Adrenal gland (tissue), 12 donors: ENCODE measurements around the gene RTL10. TPM values are rescaled to one million over a fixed set of nuclear protein-coding genes. Genes with fewer than 3 reads are reported as not detected.
A peak's percentile ranks its signal among the peaks of the same experiment; 100 is the strongest.

ENCODE experiments used
- DNase-seq, 7 donors: peaks; one replicate each; pipeline ENCODE4 v3.0.0-alpha.2; 2019 to 2020
- H3K27ac ChIP-seq, 5 donors: fragments of 200-600 bp; sonication (generic) in 4 of 5; 1 replicate in 3 of 5; 2 replicates in 2 of 5; pipeline versions ENCODE4 v1.5.1 to v1.8.0; 2016 to 2020; ENCODE audit warnings: mild to moderate bottlenecking in 1 of 5
- H3K27me3 ChIP-seq: fragments of 200-600 bp; 2 replicates; pipeline ENCODE4 v1.8.0; 2021
- H3K36me3 ChIP-seq, 2 donors: fragments of 200-600 bp; replicated peaks in 1 of 2; 1 replicate in 1 of 2; 2 replicates in 1 of 2; pipeline versions ENCODE4 v1.5.1 to v1.8.0; 2018 to 2022
- H3K4me1 ChIP-seq, 2 donors: fragments of 200-600 bp; replicated peaks in 1 of 2; 1 replicate in 1 of 2; 2 replicates in 1 of 2; pipeline versions ENCODE4 v1.5.1 to v1.8.0; 2018 to 2021
- H3K4me3 ChIP-seq, 4 donors: fragments of 200-600 bp; sonication (generic) in 3 of 4; one replicate each; pipeline ENCODE4 v1.5.1; 2016 to 2018
- H3K9me3 ChIP-seq, 3 donors: fragments of 200-600 bp; sonication (generic) in 1 of 3; replicated peaks in 1 of 3; 1 replicate in 2 of 3; 2 replicates in 1 of 3; pipeline versions ENCODE4 v1.5.1 to v1.8.0; 2016 to 2021
- POLR2A ChIP-seq, 2 donors: fragments of 450-650 bp; IDR thresholded peaks; one replicate each; pipeline ENCODE4 v1.6.1; 2017; ENCODE audit warnings: antibody characterized with exemption in 2 of 2, mild to moderate bottlenecking in 2 of 2, moderate library complexity in 1 of 2
- WGBS, 4 donors: extraction: QIAGEN DNeasy Blood & Tissue Kit in 2 of 4; methylation state at CpG; one replicate each; pipeline versions ENCODE4 v1.1.5 to v1.1.7; 2013 to 2017; 5-methylcytosine and 5-hydroxymethylcytosine counted together
- intact Hi-C, 2 donors: fragments of 100-400 bp; cut with DNase I; formaldehyde crosslinking; loops; one replicate each; pipeline versions ENCODE4 v1.14.1 to v1.15.0; 2022 to 2023
- polyA plus RNA-seq, 3 donors: library from polyadenylated mRNA; stranded (reverse); fragments of 200-250 nt in 2 of 3; fragments of 350-450 nt in 1 of 3; fragmentation: Illumina TruSeq in 1 of 3; extraction: RNeasy Lipid Tissue Mini Kit (QIAGEN cat#74804) in 1 of 3; gene quantifications; one replicate each; pipeline ENCODE4 v1.2.3, GENCODE V29; 2013 to 2014
- total RNA-seq, 9 donors: library from RNA; depleted of rRNA in 4 of 9; stranded (reverse); fragments of >200 nt in 4 of 9; fragments of 120-200 nt in 1 of 9; fragmentation: NEBNext Ultra II Directional in 1 of 9; extraction: Animal tissue kit (Norgen Biotek cat#: 25700) in 1 of 9; gene quantifications; one replicate each; pipeline versions ENCODE4 v1.1.0 to v1.2.4, GENCODE V29; 2013 to 2023
- TF ChIP-seq, protein P1 (sequence below), 6 experiments: fragments of 450-650 bp in 4 of 6; fragments of 200-600 bp in 2 of 6; sonication (generic) in 1 of 6; IDR thresholded peaks; 1 replicate in 5 of 6; 2 replicates in 1 of 6; pipeline versions ENCODE4 v1.5.1 to v1.8.0; 2016 to 2021; ENCODE audit warnings: antibody characterized with exemption in 6 of 6, mild to moderate bottlenecking in 2 of 6, moderate library complexity in 1 of 6
- donor health status: healthy with polysubstance abuse.
- donor health status: Bipolar disorder and iron deficiency.
- donor health status: DM: yes; HTN: yes; CAD: no.
- donor health status: DM: no; HTN: no; CAD: no.
- donor health status: DM: no; HTN: no; CAD: no.
- donor health status: DM: yes; HTN: yes; CAD: no.

Gene RTL10
- total and polyA plus RNA-seq, 12 donors: 5.5 to 17.5 (median 11.7) TPM

DNA sequence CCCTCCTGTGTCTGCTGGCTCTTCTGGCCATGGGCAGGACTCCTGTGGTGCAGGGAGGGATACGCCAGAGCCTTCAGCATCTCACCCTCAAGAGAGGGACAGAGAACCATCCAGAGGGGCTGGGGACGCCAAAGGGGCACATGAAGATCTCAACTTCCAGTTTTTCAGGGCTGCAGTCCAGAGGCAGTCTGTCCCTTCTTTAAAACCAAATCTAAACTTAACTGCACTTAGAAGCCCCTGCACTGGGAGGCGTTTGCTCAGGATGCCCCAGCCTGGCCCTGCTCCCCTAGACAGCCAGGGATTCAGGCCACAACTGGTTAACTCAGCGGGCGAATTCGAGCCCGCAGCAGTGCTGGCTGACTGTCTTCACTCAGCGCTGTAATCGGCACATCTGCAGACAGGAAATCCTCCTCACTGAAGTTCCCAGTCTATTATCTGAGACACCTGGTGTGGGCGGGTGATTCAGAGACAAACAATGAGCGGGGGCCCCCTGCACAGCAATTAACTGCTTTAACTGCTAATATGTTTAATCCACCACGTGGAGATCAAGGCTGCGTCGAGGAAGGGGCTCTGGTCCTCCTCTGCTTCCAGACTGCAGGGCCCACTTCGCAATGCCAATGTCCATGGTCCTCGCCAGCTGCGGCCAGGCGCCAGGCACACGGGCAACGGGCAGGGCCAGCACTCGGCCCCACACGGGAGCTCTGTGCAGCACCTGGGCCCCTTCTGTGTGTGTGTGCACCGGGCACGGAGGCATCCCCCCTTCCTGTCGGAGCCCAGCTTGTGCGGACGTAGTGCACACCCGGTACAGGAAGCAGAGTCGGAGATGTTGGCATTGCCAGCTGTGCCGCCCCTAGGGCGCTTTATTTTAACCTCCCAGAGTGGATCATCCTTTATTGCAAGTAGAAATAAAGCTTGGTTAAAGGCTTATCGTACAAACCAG, 36.9 kb upstream of the RTL10 start:
- H3K4me3 ChIP-seq: no peak overlapping the region
- DNase-seq: peak in 1 of 7 donors; percentile 63
- 47 to 58% (median 54%) methylated on average over 16 to 32 of the region's 32 CpGs for WGBS, 4 donors
- no peaks in the 10 kb centered on the region for H3K4me1 ChIP-seq
- no peaks in the 10 kb centered on the region for H3K27me3 ChIP-seq
- TF ChIP-seq, protein P1, sequence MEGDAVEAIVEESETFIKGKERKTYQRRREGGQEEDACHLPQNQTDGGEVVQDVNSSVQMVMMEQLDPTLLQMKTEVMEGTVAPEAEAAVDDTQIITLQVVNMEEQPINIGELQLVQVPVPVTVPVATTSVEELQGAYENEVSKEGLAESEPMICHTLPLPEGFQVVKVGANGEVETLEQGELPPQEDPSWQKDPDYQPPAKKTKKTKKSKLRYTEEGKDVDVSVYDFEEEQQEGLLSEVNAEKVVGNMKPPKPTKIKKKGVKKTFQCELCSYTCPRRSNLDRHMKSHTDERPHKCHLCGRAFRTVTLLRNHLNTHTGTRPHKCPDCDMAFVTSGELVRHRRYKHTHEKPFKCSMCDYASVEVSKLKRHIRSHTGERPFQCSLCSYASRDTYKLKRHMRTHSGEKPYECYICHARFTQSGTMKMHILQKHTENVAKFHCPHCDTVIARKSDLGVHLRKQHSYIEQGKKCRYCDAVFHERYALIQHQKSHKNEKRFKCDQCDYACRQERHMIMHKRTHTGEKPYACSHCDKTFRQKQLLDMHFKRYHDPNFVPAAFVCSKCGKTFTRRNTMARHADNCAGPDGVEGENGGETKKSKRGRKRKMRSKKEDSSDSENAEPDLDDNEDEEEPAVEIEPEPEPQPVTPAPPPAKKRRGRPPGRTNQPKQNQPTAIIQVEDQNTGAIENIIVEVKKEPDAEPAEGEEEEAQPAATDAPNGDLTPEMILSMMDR (IDR thresholded peaks at IDR 0.05): no peak
- TF ChIP-seq POLR2A (IDR thresholded peaks at IDR 0.05): no peak
- no peaks in the 10 kb centered on the region for H3K9me3 ChIP-seq
- peaks cover 0 to 8% of the 10 kb centered on the region in 2 donors for H3K36me3 ChIP-seq
- intact Hi-C loops: no loop called here
- H3K27ac ChIP-seq: peak overlapping the region in 2 of 5 donors; percentile 17 to 51

DNA sequence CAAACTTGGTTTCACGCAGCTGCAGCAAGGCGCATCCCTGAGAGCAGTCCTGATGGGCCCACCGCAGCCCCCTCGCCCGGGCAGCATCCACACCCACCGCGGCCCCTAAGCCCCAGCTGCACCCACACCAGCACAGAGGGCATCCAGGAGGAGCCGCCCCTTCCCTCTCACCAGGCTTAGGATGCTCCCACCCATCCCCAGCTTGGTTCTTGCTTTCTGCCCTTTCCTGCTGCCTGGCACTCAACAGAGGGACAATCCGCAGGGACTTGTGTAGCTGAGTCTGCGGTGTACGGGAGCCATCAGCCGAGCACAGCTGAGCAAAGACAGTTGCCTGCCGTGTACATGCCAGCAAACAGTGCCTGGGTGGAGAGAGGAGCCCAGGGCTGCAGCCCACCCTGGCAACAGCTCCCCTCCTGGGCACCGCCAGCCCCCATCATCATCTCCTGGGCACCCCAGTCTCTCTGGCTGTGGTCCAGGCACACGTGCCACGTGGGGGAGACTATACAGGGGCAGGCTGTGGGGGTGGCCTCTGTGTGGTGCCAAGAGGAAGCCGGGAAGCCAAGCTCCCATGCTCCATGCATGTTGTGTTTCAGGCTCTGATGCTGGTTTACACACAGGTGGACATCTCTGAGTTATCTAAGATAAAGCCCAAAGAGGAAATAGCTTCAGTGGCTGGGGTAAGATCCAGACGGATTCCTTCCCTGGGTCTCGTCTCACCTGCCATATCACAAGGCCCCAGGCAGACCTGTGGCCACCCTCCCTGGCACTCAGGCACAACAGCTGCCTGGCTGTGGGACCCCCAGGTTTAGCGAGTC, 36.0 kb upstream of the RTL10 start:
- 78 to 91% (median 85%) methylated on average over 9 to 20 of the region's 20 CpGs for WGBS, 4 donors
- peak overlapping the region in 1 of 5 donors; percentile 51 for H3K27ac ChIP-seq
- H3K4me3 ChIP-seq: no peak overlapping the region
- H3K9me3 ChIP-seq: no peaks in the 10 kb centered on the region
- H3K36me3 ChIP-seq: peaks cover 0 to 8% of the 10 kb centered on the region in 2 donors
- DNase-seq: no peak
- intact Hi-C loops: no loop called here
- no peak for TF ChIP-seq POLR2A (IDR thresholded peaks at IDR 0.05)
- TF ChIP-seq, protein P1 (IDR thresholded peaks at IDR 0.05): no peak
- H3K27me3 ChIP-seq: no peaks in the 10 kb centered on the region
- no peaks in the 10 kb centered on the region for H3K4me1 ChIP-seq

DNA sequence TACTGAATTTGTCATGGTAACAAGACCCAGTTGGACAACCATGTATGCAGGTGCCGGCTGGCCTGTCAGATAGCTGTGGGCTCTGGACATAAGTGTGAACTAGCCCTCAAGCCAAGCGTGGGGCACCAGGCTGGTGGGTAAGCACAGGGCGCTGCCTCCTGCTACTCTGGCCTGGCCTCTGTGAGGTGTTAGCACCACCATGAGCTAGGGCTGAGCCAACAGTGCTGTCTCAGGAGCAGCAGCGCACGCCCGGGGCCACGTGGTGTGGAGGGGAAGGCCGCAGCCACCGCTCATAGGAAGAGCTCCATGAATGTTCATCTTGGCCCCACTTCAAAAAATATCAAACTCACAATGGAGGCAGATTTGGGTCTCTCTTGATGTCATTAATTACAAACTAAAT, 35.3 kb upstream of the RTL10 start:
- intact Hi-C loops: no loop called here
- DNase-seq: no peak
- H3K4me1 ChIP-seq: no peaks in the 10 kb centered on the region
- no peaks in the 10 kb centered on the region for H3K27me3 ChIP-seq
- peaks cover 0 to 8% of the 10 kb centered on the region in 2 donors for H3K36me3 ChIP-seq
- no peaks in the 10 kb centered on the region for H3K9me3 ChIP-seq
- no peak overlapping the region for H3K4me3 ChIP-seq
- no peak for TF ChIP-seq POLR2A (IDR thresholded peaks at IDR 0.05)
- TF ChIP-seq, protein P1 (IDR thresholded peaks at IDR 0.05): no peak
- no peak overlapping the region for H3K27ac ChIP-seq
- WGBS, 4 donors: 93 to 98% (median 95%) methylated on average over 9 of the region's 9 CpGs

DNA sequence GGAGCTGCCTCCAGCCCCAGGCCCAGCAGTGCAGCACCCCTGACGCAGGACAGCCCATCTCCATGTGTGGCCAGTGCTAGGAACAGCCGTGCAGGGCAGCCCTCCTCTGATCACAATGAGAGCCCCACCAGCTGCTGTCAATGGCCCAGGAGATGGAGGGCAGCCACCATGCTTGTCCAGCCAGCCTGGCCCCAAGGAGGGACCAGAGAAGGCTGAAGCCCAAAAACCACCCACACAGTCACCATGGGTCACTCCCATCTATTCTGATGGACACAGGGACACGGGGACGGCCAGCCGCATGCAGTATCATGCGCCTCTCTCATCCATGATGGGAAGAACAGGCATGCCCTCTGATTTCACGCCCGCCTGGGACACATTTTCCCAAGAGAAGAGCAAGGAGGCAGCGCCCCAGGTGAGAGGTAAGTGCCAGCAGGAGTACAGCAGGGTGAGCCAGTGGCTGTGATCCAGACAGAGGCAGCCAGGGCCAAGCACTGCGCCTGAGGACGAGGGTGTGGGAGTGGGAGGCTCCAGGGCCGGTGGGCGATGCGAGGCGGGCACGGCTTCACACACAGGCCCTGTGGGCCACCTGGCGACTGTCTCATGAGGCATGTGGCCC, 33.6 kb upstream of the RTL10 start:
- no peak for DNase-seq
- TF ChIP-seq, protein P1 (IDR thresholded peaks at IDR 0.05): no peak
- no peak for TF ChIP-seq POLR2A (IDR thresholded peaks at IDR 0.05)
- Histone ChIP-seq H3K4me3 (no peak overlapping the region), H3K9me3 (no peaks in the 10 kb centered on the region), H3K36me3 (peaks cover 0 to 8% of the 10 kb centered on the region in 2 donors), H3K4me1 (no peaks in the 10 kb centered on the region), H3K27ac (no peak overlapping the region), H3K27me3 (no peaks in the 10 kb centered on the region)
- WGBS, 4 donors: 92 to 99% (median 96%) methylated on average over 16 to 17 of the region's 17 CpGs
- intact Hi-C loops: no loop called here
